GM23338 (cell line): ENCODE results near the gene POU4F2. TPM values are rescaled to one million over a fixed set of nuclear protein-coding genes. Genes with fewer than 3 reads are reported as not detected.
A peak's percentile ranks its signal among the peaks of the same experiment; 100 is the strongest.

ENCODE experiments used
- ATAC-seq: fragments of 200-7000 bp; cut with Tn5 transposase; 3 replicates; pipeline ENCODE4 v1.9.1; 2020
- DNase-seq: peaks from one replicate; pipeline ENCODE4 v3.0.0-alpha.2; 2015; ENCODE audit warnings: low spot score
- H2AFZ ChIP-seq: fragments of 200-600 bp; sonication (generic); 2 replicates; pipeline ENCODE4 v1.8.0; 2016; ENCODE audit warnings: antibody characterized with exemption, mild to moderate bottlenecking, moderate library complexity
- H3F3A ChIP-seq: fragments of 200-600 bp; sonication (generic); replicated peaks from 2 replicates; pipeline ENCODE4 v1.8.0; 2017; ENCODE audit warnings: antibody characterized with exemption, mixed run types, low read depth
- H3K27ac ChIP-seq: fragments of 200-600 bp; sonication (generic); 2 replicates; pipeline ENCODE4 v1.6.1; 2016; ENCODE audit warnings: low read depth
- H3K27me3 ChIP-seq: fragments of 200-600 bp; sonication (generic); 2 replicates; pipeline ENCODE4 v1.8.0; 2016; ENCODE audit warnings: mild to moderate bottlenecking, mixed run types, moderate library complexity; ENCODE audit not compliant: insufficient read depth
- H3K36me3 ChIP-seq: fragments of 200-600 bp; sonication (generic); 2 replicates; pipeline ENCODE4 v1.8.0; 2016; ENCODE audit warnings: mild to moderate bottlenecking; ENCODE audit not compliant: insufficient read depth
- H3K4me1 ChIP-seq: fragments of 200-600 bp; sonication (generic); 2 replicates; pipeline ENCODE4 v1.8.0; 2016; ENCODE audit warnings: mild to moderate bottlenecking, moderate library complexity; ENCODE audit not compliant: insufficient read depth
- H3K4me2 ChIP-seq: fragments of 200-600 bp; sonication (generic); 2 replicates; pipeline ENCODE4 v1.7.1; 2017; ENCODE audit warnings: mixed run types
- H3K4me3 ChIP-seq: fragments of 200-600 bp; sonication (generic); 2 replicates; pipeline ENCODE4 v1.6.1; 2016; ENCODE audit warnings: mixed run types
- H3K79me2 ChIP-seq: fragments of 200-600 bp; sonication (generic); replicated peaks from 2 replicates; pipeline ENCODE4 v1.8.0; 2017; ENCODE audit warnings: mild to moderate bottlenecking; ENCODE audit not compliant: insufficient read depth
- H3K9me2 ChIP-seq: fragments of 200-600 bp; sonication (generic); 2 replicates; pipeline ENCODE4 v1.8.0; 2017; ENCODE audit not compliant: insufficient read depth
- H4K20me1 ChIP-seq: fragments of 200-600 bp; sonication (generic); replicated peaks from 2 replicates; pipeline ENCODE4 v1.8.0; 2017; ENCODE audit warnings: mild to moderate bottlenecking; ENCODE audit not compliant: insufficient read depth
- H3K27ac Mint-ChIP-seq: 2 replicates; pipeline ENCODE4 v1.8.0; 2020; ENCODE audit warnings: inconsistent platforms, mild to moderate bottlenecking, moderate library complexity, mixed read lengths
- H3K27me3 Mint-ChIP-seq: 3 replicates; pipeline ENCODE4 v1.8.0; 2022; ENCODE audit warnings: low read depth, mild to moderate bottlenecking, moderate library complexity, mixed read lengths, inconsistent platforms; ENCODE audit not compliant: insufficient read depth, poor library complexity
- H3K36me3 Mint-ChIP-seq: 3 replicates; pipeline ENCODE4 v1.8.0; 2021; ENCODE audit warnings: low read depth, mild to moderate bottlenecking, inconsistent platforms, moderate library complexity, mixed read lengths
- H3K4me1 Mint-ChIP-seq: 3 replicates; pipeline ENCODE4 v1.8.0; 2020; ENCODE audit warnings: mild to moderate bottlenecking, inconsistent platforms, mixed read lengths
- H3K4me3 Mint-ChIP-seq: 3 replicates; pipeline ENCODE4 v1.8.0; 2021; ENCODE audit warnings: moderate library complexity, mild to moderate bottlenecking, inconsistent platforms, mixed read lengths
- H3K9me3 Mint-ChIP-seq: 3 replicates; pipeline ENCODE4 v1.8.0; 2020; ENCODE audit warnings: moderate library complexity, mild to moderate bottlenecking, inconsistent platforms, mixed read lengths
- CTCF ChIP-seq, 2 experiments: fragments of 200-600 bp in 1 of 2; sonication (generic) in 1 of 2; conservative IDR thresholded peaks; 2 replicates each; pipeline versions ENCODE4 v1.5.1 to v1.6.1; 2016 to 2017; ENCODE audit warnings: antibody characterized with exemption in 2 of 2, low read depth in 2 of 2, mild to moderate bottlenecking in 2 of 2, moderate library complexity in 1 of 2
- NANOG ChIP-seq: IDR thresholded peaks from 2 replicates; pipeline ENCODE4 v1.6.1; 2016; ENCODE audit warnings: antibody characterized with exemption, borderline replicate concordance
- POLR2AphosphoS5 ChIP-seq: IDR thresholded peaks from 2 replicates; pipeline ENCODE4 v1.6.1; 2016; ENCODE audit warnings: antibody characterized with exemption, low read depth
- REST ChIP-seq: IDR thresholded peaks from one replicate; pipeline ENCODE4 v1.6.1; 2018; ENCODE audit warnings: antibody characterized with exemption; ENCODE audit not compliant: unreplicated experiment
- ZNF331 ChIP-seq: fragments of 250-450 bp; sonication (Bioruptor Pico); IDR thresholded peaks from 2 replicates; pipeline ENCODE4 v1.5.0; 2020; ENCODE audit warnings: low read depth, mild to moderate bottlenecking, moderate library complexity
- ZNF462 ChIP-seq: fragments of 250-450 bp; sonication (Bioruptor Pico); IDR thresholded peaks from 2 replicates; pipeline ENCODE4 v1.5.0; 2020; ENCODE audit warnings: mild to moderate bottlenecking, moderate library complexity
- polyA plus RNA-seq: library from polyadenylated mRNA; unstranded; fragments of >200 nt; fragmentation: Nextera tagmentation; extraction: Ambion mirVana; gene quantifications from 2 replicates; pipeline ENCODE4 v1.2.1, GENCODE V29; 2016
- total RNA-seq: library from RNA; depleted of rRNA; stranded (reverse); fragments of >200 nt; shearing (Covaris generic); gene quantifications from 2 replicates; pipeline ENCODE4 v1.2.3, GENCODE V29; 2014

The POU4F2 gene
- total and polyA plus RNA-seq, 2 experiments from 2014 or later: not detected

- TF ChIP-seq ZNF462 (no peak), CTCF (conservative IDR thresholded peaks at IDR 0.05; ENCODE audit: low read depth in 2 of 2) (no peak)
These were observed 1.4 kb downstream of the POU4F2 start (continued) for GRCh38 chr4:146640021-146640464.

DNA sequence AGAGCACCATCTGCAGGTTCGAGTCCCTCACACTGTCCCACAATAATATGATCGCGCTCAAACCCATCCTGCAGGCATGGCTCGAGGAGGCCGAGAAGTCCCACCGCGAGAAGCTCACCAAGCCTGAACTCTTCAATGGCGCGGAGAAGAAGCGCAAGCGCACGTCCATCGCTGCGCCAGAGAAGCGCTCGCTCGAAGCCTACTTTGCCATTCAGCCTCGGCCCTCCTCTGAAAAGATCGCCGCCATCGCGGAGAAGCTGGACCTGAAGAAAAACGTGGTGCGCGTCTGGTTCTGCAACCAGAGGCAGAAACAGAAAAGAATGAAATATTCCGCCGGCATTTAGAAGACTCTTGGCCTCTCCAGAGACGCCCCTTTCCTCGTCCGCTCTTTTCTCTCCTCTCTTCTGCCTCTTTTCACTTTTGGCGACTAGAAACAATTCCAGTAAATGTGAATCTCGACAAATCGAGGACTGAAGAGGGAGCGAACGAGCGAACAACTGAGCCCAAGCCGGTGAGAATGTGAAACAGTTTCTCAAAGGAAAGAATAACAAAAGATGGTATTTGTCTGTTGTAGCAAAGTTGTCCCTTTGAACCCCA lies 1.9 kb downstream of the POU4F2 start:
- Histone ChIP-seq H3K79me2 (no peaks in the 10 kb centered on the region), H3K4me1 (peaks cover 17% of the 10 kb centered on the region), H3K27me3 (peaks cover 100% of the 10 kb centered on the region), H3K36me3 (no peaks in the 10 kb centered on the region), H3K4me2 (peak overlapping the region; percentile 90), H3K9me2 (no peaks in the 10 kb centered on the region), H4K20me1 (peaks cover 19% of the 10 kb centered on the region), H3K27ac (no peak overlapping the region), H3F3A (no peaks in the 10 kb centered on the region), H2AFZ (0 out of 2 replicates have a peak overlapping the region, but pooled peaks have one; percentile 38), H3K4me3 (peak overlapping the region; percentile 79)
- Mint-ChIP-seq H3K9me3 (peaks cover 8% of the 10 kb centered on the region; the same call in 1 of the 3 replicates), H3K27ac (no peak overlapping the region), H3K4me3 (peak overlapping the region; percentile 73), H3K27me3 (peaks cover 99% of the 10 kb centered on the region), H3K4me1 (peaks cover 30% of the 10 kb centered on the region), H3K36me3 (no peaks in the 10 kb centered on the region; the same call in 2 of the 3 replicates)
- DNase-seq (peak; percentile 84), ATAC-seq (peak; percentile 4; the same call in 2 of the 3 replicates)
- TF ChIP-seq REST: no peak
- no peak for TF ChIP-seq ZNF331
- TF ChIP-seq NANOG: no peak
- no peak for TF ChIP-seq POLR2AphosphoS5
